ENCODE data around the gene TMEM40. TPM values are rescaled to one million over a fixed set of nuclear protein-coding genes. Genes with fewer than 3 reads are reported as not detected.

Gene TMEM40
- total RNA-seq, 2 experiments from 2014 or later, result not detected

GRCh38 chr3:12687948-12688347 is 71.1 kb downstream of the TMEM40 start:
- H3K9me3 Mint-ChIP-seq, result no peaks in the 10 kb centered on the region
- H3K36me3 Mint-ChIP-seq, result no peaks in the 10 kb centered on the region
- H3K27me3 Mint-ChIP-seq, result peaks cover 5% of the 10 kb centered on the region
- POLR2A ChIA-PET, result no interaction called here
- no peaks in the 10 kb centered on the region for H3K4me1 Mint-ChIP-seq
- H3K4me3 Mint-ChIP-seq, result no peak overlapping the region
- H3K27ac Mint-ChIP-seq, result no peak overlapping the region
- DNase-seq, result no peak
- ATAC-seq (ENCODE audit: low read depth), result no peak

GRCh38 chr3:12686096-12686495 is 73.0 kb downstream of the TMEM40 start:
- no peak overlapping the region for H3K27ac Mint-ChIP-seq
- DNase-seq (no peak), ATAC-seq (ENCODE audit: low read depth) (no peak)
- peaks cover 3% of the 10 kb centered on the region for H3K27me3 Mint-ChIP-seq
- H3K36me3 Mint-ChIP-seq, result no peaks in the 10 kb centered on the region
- peaks cover 7% of the 10 kb centered on the region for H3K4me1 Mint-ChIP-seq
- H3K4me3 Mint-ChIP-seq, result no peak overlapping the region
- POLR2A ChIA-PET, result no interaction called here
- H3K9me3 Mint-ChIP-seq, result no peaks in the 10 kb centered on the region

Other genes with a start within 250 kb of the TMEM40 start
- gene MKRN2OS, start 213.8 kb downstream of the TMEM40 start, total RNA-seq, result not detected
- gene MKRN2, start 202.2 kb downstream of the TMEM40 start, total RNA-seq, result 10 to 100 TPM; 25.2 to 26.4 TPM
- 10 to 100 TPM; 95.8 to 97.6 TPM for gene RAF1, start 95.1 kb downstream of the TMEM40 start, total RNA-seq
- under 1 TPM; 0.79 to 0.97 TPM for gene CAND2, start 37.4 kb upstream of the TMEM40 start, total RNA-seq
- 1,000 to 10,000 TPM; 2,162 to 2,195 TPM for gene RPL32, start 82.3 kb upstream of the TMEM40 start, total RNA-seq